HepG2 (cell line): ENCODE data around the gene ARHGAP26.

Experiments
- EZH2 ChIP-seq: conservative IDR thresholded peaks from 2 replicates; pipeline ENCODE4 v1.6.1; 2012; ENCODE audit warnings: mild to moderate bottlenecking, low read depth, low read length, moderate library complexity
- KDM1A ChIP-seq: IDR thresholded peaks from 2 replicates; pipeline ENCODE4 v1.6.1; 2016; ENCODE audit warnings: missing compliant biosample characterization
- POLR2A ChIP-seq, 2 experiments: IDR thresholded peaks; 2 replicates each; pipeline ENCODE4 v1.6.1; 2011; ENCODE audit warnings: low read depth in 2 of 2, low read length in 2 of 2, mild to moderate bottlenecking in 1 of 2, moderate library complexity in 1 of 2; ENCODE audit not compliant: insufficient read depth in 1 of 2
- TGIF2 ChIP-seq: IDR thresholded peaks from 2 replicates; pipeline ENCODE4 v1.6.1; 2016; ENCODE audit warnings: control low read depth, missing compliant biosample characterization
- ZKSCAN8 ChIP-seq: IDR thresholded peaks from 2 replicates; pipeline ENCODE4 v1.6.1; 2016; ENCODE audit warnings: borderline replicate concordance, missing genetic modification reagents, missing compliant biosample characterization
- ZNF350 ChIP-seq: sonication (generic); formaldehyde crosslinking; IDR thresholded peaks from 2 replicates; pipeline ENCODE4 v1.4.0; 2020; ENCODE audit warnings: mild to moderate bottlenecking, low read depth, missing genetic modification reagents, borderline replicate concordance
- ZNF737 ChIP-seq: sonication (generic); formaldehyde crosslinking; IDR thresholded peaks from 2 replicates; pipeline ENCODE4 v1.5.0; 2020; ENCODE audit warnings: missing genetic modification reagents, mild to moderate bottlenecking, borderline replicate concordance
- TF ChIP-seq, protein P1 (sequence below): sonication (generic); IDR thresholded peaks from 2 replicates; pipeline ENCODE4 v1.6.1; 2016; ENCODE audit warnings: low read depth, borderline replicate concordance
- TF ChIP-seq, protein P2 (sequence below): sonication (generic); formaldehyde crosslinking; IDR thresholded peaks from 2 replicates; pipeline ENCODE4 v1.5.0; 2020; ENCODE audit warnings: mild to moderate bottlenecking, missing genetic modification reagents, moderate library complexity
- TF ChIP-seq, protein P3 (sequence below): sonication (generic); formaldehyde crosslinking; IDR thresholded peaks from 2 replicates; pipeline ENCODE4 v1.8.1; 2022; ENCODE audit warnings: mild to moderate bottlenecking, missing genetic modification reagents

DNA sequence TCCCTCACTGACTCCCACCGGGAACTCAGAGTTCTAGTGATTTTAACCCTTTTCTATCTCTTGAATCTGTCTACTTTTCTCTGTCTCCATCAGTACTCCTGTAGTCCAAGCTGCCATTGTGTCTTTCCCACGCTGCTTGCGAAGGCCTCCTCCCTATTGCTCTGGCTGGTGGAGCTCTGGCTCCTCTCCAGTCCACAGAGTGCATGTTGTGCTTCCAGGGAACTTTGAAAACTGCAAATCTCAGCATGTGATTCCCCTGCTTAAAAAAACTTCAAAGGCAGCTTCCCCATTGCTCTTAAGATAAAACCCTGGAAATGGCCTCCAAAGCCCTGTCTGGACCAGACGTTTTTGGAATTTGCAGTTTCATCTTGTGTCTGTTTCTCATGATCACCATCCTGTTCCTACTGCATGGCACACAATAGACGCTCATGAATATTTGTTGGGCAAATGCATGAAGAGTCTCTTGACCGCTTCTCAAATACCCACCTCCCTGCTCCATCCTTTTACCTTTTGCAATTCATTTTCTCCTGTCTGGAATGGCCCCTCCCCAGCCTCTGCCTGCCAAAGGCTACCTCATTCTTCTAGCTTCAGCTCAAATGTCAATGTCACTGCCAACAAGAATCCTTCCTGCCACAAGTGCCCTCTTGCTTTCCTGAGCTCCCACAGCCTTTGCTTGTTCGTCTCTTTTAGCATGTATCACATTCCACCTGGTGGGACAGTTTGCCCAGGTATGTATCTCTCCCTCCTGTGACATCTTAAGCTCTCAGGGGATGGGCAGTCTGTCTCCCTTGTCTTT is 293.2 kb downstream of the ARHGAP26 start:
- no peak for TF ChIP-seq ZNF737 (CRISPR knock-in tag)
- TF ChIP-seq EZH2, result no peak
- no peak for TF ChIP-seq KDM1A (CRISPR knock-in tag)
- no peak for TF ChIP-seq ZKSCAN8 (CRISPR knock-in tag)
- TF ChIP-seq, protein P1, sequence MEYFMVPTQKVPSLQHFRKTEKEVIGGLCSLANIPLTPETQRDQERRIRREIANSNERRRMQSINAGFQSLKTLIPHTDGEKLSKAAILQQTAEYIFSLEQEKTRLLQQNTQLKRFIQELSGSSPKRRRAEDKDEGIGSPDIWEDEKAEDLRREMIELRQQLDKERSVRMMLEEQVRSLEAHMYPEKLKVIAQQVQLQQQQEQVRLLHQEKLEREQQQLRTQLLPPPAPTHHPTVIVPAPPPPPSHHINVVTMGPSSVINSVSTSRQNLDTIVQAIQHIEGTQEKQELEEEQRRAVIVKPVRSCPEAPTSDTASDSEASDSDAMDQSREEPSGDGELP, result no peak
- TF ChIP-seq, protein P2, sequence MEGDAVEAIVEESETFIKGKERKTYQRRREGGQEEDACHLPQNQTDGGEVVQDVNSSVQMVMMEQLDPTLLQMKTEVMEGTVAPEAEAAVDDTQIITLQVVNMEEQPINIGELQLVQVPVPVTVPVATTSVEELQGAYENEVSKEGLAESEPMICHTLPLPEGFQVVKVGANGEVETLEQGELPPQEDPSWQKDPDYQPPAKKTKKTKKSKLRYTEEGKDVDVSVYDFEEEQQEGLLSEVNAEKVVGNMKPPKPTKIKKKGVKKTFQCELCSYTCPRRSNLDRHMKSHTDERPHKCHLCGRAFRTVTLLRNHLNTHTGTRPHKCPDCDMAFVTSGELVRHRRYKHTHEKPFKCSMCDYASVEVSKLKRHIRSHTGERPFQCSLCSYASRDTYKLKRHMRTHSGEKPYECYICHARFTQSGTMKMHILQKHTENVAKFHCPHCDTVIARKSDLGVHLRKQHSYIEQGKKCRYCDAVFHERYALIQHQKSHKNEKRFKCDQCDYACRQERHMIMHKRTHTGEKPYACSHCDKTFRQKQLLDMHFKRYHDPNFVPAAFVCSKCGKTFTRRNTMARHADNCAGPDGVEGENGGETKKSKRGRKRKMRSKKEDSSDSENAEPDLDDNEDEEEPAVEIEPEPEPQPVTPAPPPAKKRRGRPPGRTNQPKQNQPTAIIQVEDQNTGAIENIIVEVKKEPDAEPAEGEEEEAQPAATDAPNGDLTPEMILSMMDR, result no peak
- TF ChIP-seq TGIF2 (CRISPR knock-in tag), result no peak
- TF ChIP-seq, protein P3, sequence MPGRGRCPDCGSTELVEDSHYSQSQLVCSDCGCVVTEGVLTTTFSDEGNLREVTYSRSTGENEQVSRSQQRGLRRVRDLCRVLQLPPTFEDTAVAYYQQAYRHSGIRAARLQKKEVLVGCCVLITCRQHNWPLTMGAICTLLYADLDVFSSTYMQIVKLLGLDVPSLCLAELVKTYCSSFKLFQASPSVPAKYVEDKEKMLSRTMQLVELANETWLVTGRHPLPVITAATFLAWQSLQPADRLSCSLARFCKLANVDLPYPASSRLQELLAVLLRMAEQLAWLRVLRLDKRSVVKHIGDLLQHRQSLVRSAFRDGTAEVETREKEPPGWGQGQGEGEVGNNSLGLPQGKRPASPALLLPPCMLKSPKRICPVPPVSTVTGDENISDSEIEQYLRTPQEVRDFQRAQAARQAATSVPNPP (CRISPR knock-in tag), result no peak
- no peak for TF ChIP-seq ZNF350 (CRISPR knock-in tag)
- TF ChIP-seq POLR2A (IDR thresholded peaks at IDR 0.05; ENCODE audit: insufficient read depth in 1 of 2, low read depth in 2 of 2, low read length in 2 of 2), result no peak
